Central memory CD4-positive, alpha-beta T cell (primary cell): ENCODE data around the gene TMEM154.

ENCODE experiments used
- DNase-seq: peaks from one replicate; pipeline ENCODE4 v3.0.0; 2022
- total RNA-seq, 3 experiments: gene quantifications; one replicate each; lab custom pipeline; 2026; lab: John Stamatoyannopoulos, UW

Gene TMEM154, protein sequence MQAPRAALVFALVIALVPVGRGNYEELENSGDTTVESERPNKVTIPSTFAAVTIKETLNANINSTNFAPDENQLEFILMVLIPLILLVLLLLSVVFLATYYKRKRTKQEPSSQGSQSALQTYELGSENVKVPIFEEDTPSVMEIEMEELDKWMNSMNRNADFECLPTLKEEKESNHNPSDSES
- total RNA-seq: 11.1 to 87.8 (median 44.8) reads per million in 3 experiments

DNA sequence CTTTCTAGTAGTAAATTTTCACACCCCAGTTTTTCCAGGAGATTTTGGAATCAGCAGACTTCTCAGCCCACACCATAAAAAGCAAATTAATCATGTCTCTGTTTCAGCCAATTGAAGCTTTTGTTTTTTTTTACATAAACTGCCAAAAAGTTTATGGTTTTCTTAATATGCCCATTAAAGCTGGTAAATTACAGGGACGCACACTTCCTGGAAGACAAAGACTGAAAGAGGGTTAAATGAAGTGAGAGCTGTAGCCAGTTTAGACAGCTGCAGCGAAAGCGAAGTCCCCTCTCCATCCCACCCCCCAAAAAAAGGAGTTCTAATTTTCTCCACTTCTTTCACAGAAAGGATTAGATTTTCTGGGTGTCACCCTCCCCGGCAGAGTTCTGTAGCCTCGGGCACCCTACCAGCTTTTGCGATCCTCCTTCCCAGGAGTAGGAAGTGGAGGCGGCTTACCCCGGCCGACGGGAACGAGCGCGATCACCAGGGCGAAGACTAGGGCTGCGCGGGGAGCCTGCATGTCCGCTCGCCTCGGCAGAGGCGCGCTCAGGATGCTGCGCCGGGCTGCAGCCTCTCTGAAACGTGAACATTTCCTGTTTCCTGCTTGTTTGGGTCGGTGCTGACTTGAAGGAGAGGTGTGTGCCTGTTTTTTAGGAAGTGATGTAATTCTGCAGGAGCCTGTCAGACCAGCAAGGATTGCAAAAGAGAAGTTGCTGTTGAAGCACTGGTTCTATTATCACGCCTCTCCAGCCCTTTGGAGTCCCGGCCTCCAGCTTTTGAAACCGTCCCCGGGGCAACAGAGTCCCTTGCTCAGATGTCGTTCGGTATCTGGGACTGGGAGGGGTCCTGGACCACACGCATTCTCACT, at the start of gene TMEM154:
TMEM154 (minus strand) TSS at position 584 of the 868 bp plus-strand sequence; CDS start at position 520, 64 bp downstream.
- DNase-seq: peak; percentile 77

DNA sequence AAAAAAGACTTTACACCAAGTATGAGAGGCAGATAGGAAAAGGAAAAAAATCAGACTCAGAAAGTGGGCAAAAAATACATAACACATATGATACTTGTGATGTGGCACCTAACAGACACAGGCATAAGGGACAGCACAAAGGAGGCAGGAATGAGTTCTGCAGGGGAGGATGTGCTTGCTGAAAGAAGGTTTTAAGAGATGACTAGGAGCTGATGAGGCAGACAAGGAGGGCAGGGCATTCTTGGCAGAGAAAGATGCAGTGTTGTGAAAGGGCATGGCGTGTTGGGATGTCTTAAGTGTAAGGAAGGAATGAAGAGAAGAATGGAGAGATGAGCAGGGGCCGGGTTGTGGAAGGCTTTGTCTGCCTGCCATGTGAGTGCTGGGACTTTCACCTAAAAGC, 49.7 kb upstream of the TMEM154 start:
- DNase-seq: no peak

DNA sequence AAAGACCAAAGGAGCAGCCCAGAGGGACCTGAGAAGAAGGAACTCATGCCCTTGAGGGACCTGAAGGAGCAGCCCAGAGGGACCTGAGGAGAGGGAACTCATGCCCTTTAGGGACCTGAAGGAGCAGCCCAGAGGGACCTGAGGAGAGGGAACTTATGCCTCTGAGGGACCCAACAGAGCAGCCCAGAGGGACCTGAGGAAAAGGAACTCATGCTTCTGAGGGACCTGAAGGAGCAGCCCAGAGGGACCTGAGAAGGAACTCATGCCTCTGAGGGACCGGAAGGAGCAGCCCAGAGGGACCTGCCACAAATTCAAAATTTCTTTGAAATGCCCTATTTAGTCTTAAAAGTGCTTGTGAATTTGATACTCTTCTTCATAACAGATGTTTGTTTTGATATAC, 48.5 kb upstream of the TMEM154 start:
- no peak for DNase-seq

DNA sequence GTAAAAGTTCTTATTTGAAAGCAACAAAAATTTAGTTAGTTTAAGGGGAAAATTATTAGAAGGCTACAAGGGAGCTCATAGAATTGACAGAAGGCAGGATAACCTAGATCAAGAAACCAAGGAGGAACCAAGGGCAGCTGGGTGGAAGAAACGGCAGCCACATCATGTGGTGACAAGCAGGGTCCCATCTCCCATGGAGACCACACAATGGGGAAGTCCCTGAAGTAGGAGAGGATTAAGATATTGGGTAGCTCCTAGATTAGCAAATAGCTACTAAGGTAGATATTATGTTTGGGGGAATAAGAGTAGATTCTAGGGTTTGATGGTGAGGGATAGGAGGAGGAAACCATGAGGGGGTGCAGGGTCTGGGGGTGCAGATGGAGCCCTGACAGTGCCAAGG, 48.0 kb upstream of the TMEM154 start:
- no peak for DNase-seq

DNA sequence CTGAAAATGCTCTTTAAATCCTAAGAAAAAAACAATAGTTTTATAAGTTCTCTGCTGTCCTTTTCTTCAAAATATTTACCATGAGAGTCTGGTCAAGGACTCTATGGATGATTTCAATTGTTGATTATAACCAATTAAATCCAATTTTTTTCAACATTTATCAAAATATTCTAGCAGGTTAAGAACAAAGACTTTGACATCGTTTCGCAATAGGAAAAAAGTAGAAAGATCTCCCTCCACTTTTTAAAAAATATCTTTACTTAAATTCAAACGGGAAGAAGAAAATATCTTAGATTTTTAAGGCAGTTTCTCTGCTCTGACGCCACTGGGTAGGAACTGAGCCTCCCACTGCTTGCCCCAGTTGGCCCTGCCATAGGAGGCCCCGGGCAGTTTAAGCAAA, 44.7 kb upstream of the TMEM154 start:
- no peak for DNase-seq

DNA sequence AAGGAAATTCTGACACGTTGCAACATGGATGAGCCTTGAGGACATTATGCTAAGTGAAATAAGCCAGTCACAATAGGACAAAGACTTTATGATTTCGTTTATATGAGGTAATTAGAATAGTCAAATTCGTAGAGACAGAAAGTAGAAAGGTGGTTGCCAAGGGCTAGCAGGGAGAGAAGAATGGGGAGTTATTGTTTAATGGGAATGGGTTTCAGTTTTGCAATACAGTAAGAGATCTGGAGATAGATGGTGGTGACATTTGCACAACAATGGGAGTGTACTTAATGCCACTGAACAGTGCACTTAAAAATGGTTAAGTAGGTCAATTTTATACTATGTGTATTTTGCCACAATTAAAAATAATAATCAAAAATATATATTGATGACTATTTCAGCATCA, 43.4 kb upstream of the TMEM154 start:
- no peak for DNase-seq

DNA sequence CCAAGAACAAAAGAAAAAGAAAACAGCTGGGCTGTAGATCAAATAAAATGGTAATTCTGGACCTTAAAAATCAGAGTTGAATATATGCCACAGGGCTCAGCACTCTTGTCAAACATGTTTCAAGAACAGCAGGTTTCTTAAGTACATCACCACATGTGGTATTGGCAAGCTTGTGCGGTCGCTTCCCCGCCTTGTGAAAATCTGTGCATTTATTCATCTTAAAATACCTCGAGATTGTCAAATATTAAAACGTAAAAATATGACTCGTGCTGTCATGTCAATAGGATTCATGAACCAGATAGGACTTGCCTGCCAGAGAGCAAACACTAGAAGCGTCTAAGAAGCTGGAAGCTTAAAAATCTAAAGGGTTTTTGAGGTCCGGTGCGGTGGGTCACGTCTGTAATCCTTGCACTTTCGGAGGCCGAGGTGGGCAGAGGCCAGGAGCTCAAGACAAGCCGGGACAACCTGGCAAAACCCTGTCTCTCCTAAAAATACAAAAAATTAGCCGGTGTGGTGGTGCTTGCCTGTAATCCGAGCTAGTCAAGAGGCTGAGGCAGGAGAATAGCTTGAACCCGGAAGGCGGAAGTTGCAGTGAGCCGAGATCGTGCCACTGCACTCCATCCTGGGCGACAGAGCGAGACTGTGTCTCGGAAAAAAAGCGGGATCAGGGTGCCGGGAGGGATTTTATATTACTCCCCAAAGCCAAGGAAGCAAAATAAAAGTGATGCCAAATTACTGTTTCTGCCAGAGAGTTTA, 40.2 kb upstream of the TMEM154 start:
- DNase-seq: no peak

DNA sequence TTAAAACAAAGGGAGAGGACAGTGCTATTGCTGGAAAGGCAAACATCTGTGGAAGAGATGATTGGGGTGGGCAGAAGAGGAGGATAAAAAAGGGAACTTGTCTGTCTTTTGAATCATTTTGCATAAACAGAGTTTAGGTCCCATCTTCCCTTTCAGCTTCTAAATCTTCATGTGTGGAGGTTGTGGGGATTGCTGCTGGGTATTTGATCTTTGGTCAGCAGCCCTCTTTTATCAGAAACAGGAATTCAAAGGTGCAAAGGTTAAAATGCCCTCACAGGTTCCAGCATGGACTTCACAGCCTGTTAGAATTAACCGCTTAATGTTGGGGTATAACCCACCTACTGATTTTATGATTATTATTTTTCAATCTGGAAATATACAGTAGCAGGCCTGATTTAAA, 39.5 kb upstream of the TMEM154 start:
- no peak for DNase-seq

DNA sequence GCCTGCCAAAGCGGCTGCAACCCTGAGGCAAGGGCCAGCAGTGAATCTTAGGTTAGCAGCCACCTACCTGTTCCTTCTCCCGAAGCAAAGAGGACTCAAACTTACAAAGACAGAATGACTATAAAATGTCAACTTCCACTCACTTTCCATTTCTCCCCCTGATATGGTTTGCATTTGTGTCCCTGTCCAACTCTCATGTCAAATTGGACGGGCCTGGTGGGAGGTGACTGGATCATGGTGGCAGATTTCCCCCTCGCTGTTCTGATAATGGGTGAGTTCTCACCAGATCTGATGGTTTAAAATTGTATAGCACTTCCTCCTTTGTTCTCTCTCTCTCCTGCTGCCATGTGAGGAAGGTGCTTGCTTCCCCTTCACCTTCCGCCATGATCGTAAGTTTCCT, 35.3 kb upstream of the TMEM154 start:
- DNase-seq: no peak

DNA sequence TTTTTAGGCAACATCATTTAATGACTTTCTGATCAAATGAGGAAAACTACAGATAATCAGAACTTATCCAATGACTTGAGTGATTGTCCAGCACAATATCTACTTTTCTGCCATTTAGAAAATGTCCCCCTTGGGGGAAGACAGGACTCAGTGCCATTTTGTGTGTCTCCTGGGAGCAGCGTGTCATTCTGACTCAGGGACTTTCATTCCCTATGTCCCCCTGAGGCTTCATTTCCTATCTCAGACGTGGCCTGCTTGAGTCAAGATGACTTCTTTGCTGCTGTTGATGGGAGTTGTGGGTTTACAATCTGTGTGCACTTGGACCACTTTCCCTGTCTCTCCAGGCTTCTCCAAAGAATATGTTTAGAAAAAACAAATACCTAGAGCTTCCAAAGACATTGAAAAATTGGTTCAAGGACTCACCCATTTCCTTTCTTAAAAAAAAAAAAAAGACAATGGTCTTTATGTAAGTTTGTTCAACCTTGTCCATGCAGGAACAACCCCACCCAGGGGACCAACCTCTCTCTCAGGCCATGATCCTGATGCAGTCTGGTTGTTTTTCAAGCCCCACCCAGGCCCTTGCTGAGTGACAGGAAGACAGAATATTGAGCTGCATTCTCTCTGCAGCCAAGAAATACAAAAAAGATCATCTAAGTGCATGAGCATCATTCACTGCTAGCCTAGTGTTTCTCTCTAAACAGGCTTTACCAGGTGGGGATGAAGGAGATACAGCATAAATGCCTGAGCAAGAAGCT, 34.3 kb upstream of the TMEM154 start:
- no peak for DNase-seq

DNA sequence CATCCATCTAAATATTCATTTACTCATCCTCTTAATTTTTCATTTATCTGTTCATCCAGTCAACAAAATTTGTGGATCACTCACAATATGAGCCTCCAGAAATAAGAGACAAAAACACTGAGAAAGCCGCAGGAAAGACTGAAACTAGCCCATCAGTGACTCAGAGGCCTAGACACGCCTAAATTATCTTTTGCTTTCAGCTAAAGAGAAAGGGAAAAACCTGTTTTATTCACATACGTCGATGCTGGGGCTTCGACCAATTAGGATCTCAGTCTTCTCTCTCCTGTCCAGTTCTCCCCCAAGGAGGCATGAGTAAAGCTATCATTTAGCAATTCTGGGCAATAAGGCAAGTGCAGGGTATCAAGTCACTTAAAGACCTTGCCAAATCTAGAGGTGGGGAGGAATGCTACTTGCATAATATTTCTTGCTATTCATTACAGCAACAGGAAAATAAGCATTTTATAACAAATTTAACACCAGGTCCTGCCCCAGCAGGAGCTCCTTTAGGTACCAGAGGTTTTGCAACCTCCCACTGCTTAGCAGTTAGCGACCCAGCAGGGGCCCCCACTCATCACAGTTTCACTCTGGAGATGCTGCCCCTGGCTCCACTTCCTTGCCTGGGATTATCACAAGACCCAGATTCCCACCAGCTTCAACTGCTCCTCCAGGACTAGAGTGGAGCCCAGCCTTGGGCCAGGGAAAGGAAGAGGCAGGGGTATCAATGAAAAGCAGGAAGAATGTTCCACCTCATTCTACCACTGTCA, 30.1 kb upstream of the TMEM154 start:
- no peak for DNase-seq

DNA sequence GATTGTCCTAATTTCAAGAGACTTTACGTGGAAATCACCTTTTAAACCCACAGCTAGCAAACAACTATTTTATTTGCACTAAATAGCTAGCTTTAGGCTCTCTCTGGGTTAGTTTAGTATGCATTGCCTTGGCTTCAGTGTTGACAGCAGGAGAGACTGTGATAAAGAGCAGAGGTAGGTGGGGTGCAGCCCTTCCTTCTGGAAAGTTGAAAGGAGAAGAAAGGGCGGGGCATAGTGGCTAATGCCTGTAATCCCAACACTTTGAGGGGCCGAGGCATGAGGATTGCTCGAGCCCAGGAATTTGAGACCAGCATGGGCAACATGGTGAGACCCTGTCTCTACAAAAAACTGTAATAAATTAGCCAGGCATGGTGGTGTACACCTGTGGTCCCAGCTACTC, 29.0 kb upstream of the TMEM154 start:
- no peak for DNase-seq

DNA sequence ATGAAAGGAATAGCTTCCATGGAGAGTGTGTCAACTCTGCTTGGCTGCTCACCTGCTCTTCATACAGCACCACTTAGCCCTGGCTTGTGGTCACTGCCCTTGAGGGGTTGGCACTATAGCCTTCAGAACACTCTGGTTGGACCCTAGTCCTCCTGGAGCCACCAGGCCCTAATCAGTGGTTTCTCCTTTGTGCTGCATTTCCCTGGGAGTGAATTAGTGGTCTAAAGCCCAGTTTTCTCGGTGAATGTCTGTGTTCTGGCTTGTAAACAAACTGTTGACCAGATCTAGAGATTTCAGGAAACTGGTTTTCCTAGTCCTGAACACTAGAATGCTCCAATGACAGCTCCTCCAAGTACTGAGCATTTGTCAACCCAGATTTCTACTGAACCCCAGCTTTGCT, 28.6 kb upstream of the TMEM154 start:
- DNase-seq: no peak

DNA sequence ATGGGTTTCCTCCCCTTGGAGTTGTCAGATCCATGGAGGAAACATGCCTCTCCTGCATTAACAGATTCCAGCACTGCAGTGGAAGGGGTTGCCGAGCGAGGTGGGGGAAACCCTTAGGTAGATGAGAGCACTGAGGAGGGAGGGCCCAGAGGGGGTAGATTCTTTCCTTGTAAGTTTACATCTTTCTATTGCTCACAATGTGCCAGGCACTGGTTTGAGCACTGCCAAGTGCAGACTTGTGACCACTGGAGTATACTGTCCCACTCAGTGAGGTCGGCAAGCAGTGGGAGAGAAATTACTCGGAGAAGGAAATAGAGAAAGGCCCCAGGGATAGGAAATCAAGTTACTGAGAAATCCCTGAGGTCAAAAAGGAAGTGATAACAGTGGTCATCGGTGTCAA, 27.8 kb upstream of the TMEM154 start:
- DNase-seq: no peak

DNA sequence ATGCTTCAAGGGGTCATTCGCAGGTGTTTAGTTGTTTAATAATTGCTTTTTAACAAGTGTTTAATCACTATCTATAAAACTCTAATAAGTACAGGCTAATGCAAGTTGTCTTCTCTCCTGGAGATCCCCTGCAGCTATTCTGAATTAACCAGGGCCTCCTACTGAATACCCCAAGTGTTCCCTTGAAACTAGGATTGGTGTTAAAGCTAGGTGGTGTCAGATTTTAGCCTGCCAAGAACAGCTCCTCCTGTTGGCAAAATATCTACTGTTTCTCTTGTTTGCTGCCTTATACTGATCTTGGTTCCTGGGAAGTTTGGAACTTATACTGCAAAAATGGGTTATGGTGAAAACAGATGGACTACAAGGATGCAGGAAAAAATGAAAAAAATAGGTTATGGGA, 26.1 kb upstream of the TMEM154 start:
- DNase-seq: no peak

DNA sequence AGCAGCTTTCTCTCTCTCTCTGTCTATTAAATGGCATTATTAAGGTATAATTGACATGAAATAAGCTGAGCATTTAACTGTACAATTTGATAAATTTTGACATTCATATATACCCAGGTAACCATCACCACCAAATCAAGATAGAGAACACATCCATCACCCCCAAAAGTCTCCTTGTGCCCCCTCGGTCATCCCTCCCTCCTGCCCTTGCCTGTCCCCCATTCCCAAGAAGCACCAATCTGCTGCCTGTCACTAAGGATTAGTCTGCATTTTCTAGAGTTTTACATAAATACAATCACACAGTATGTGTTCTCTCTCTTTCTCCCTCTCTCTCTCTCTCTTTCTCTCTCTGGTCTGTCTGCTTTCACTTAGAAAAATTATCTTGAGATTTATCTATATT, 25.0 kb upstream of the TMEM154 start:
- DNase-seq: no peak

DNA sequence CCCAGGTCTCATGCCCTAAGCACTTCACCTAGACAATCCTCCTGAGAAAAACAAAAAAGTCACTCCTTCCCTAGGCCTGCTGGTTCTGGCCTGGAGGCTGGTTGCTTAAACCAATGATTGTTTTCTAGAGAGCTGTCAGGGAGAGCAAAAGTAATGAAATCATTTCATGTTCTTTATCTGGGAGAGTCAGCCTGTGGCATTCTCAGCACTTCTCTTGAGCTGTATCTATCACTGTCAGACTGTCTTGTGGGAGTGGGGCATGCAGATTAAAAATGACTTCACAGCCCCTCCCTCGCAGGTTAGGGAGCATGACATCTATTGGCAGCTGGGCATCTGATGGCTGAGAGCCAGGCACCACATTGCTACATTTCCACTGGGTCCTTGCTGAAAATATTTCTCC, 20.4 kb upstream of the TMEM154 start:
- DNase-seq: no peak

DNA sequence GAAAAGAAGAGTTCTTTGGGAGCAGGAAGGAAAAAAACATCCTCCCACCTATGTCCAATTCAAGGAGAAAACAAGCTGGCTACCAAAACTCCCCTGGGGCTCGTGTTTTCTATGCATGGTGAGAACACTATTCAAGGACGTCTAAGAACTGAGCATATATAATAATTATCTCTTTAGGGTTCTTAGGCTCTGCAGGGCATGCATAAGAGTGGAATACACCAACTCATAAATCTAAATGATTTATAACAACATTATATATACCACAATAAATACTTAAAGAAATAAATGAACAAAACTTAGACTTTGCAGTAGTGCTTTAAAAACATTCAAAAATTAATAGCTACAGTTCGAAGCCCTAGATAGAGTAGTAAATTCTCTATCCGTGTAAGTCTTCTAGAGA, 19.5 kb upstream of the TMEM154 start:
- DNase-seq: no peak

DNA sequence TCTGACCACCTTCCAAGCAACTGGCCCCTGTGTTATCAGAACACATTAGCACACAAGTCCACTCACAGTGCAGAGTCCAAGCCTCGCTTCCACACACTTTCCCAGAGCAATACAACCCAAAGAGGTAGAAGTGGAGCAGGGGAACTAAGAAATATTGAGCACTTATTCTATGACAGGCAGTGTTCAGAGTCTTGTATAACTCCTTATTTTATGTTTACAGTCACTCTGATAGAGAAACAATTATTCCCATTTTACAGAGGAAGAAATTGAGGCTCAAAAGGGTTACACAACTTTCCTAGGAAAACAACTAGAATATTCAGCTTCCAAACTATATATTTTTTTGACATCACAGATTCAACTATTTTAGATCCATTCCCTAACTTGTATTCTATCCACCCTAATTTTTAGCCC, 18.3 kb upstream of the TMEM154 start:
- no peak for DNase-seq

DNA sequence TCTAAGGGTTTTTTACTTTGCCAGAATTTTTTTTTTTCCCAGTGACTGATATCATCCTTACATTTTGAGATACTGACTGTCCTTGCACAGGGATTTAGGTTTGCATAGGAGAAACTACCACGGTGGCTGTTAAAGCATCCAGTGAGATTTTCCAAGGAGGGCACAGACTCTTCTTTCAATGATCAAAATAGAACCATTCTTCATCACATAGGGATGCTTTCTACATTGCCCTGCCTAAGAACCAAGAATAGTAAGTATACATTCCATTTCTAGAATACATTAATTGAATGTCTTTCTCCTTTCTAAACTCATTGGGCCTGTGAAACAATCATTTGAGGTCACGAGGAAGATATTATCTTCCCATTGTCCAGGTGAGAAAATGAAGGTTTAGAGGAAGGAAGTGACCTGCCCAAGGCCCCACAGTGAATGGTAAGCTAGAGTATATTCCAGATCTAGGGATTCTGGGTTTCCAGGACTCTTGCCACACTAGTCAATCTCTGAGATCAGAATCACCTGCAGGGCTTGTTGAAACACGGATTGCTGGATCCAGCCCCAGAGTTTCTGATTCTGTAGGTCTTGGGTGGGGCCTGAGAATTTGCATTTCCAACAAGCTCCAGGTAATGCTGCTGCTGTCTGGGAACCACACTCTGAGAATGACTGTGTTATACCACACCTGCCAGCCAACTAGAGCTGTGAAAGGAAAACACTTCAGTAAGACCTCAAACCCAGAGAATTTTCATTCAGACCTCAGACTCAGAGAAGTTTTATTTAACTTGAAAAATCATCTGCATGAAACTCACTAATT, 17.7 kb upstream of the TMEM154 start:
- DNase-seq: no peak

DNA sequence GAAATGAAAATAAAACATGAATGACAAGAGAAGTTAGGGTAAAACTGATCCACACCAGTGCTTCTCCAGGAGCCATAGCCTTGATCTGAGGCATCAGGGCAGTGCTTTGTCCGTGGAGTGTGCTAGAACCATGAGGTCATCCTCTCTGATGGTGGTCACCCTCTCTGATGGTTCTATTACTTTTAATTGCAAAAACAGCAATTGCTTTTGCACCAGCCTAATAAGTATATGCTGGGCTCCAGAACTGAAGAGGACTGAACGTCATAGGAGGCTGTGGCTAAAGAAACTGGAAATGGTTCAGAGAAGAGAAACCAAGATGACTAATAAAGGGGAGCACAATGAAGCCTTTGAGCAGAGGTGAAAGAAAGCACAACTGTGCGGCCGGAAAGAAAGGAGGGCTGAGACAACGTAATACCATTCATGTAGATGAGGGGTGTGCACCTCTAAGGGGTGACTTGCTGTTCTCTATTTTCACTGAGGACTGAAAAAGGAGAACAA, 17.0 kb upstream of the TMEM154 start:
- DNase-seq: peak; percentile 65
